ENCODE measurements around the gene CCDC28B. TPM values are rescaled to one million over a fixed set of nuclear protein-coding genes. Genes with fewer than 3 reads are reported as not detected.

CCDC28B gene
- polyA plus RNA-seq, 3 donors, result 2.5 to 5.6 (median 3.7) TPM

GRCh38 chr1:32221581-32221979 is 21.2 kb downstream of the CCDC28B start:
- intact Hi-C loops (cut with micrococcal nuclease), result loop anchor here in 1 of 2 donors (10.0 kb wide), 1 partner anchor 173 kb away; the partner anchor contains the start of gene BSDC1
- peaks cover 18 to 28% of the 10 kb centered on the region in 2 donors for H3K4me1 ChIP-seq (ENCODE audit: control insufficient read depth in 1 of 2, insufficient read depth in 2 of 2, low read length in 2 of 2)
- H3K36me3 Mint-ChIP-seq, result peaks cover 34 to 63% of the 10 kb centered on the region in 2 donors
- peaks cover 0 to 2% (median 2%) of the 10 kb centered on the region in 3 donors for H3K27me3 Mint-ChIP-seq (ENCODE audit: low read depth in 3 of 3)
- no peaks in the 10 kb centered on the region for H3K9me3 ChIP-seq (replicated peaks in 1 of 2; ENCODE audit: control insufficient read depth in 1 of 2, insufficient read depth in 1 of 2, low read length in 2 of 2)
- peaks cover 31% of the 10 kb centered on the region for H3K79me2 ChIP-seq (ENCODE audit: insufficient read depth, low read length)
- no peaks in the 10 kb centered on the region for H3K9me3 Mint-ChIP-seq
- peak overlapping the region; percentile 53 to 98 (median 82) for H3K4me3 ChIP-seq (replicated peaks in 1 of 3; ENCODE audit: low read depth in 2 of 3, low read length in 3 of 3)
- TF ChIP-seq CTCF (IDR thresholded peaks at IDR 0.05), result no peak
- peak overlapping the region; percentile 97 to 100 (median 98) for H3K27ac Mint-ChIP-seq
- H4K20me1 ChIP-seq (ENCODE audit: insufficient read depth, low read length), result no peaks in the 10 kb centered on the region
- 17% methylated on average over 12 of the region's 13 CpGs for WGBS (ENCODE audit: insufficient coverage)
- H3K4me2 ChIP-seq (replicated peaks; ENCODE audit: extremely low read depth, low read length, poor library complexity, severe bottlenecking), result peak overlapping the region; percentile 93
- no peaks in the 10 kb centered on the region for H3K27me3 ChIP-seq (ENCODE audit: control insufficient read depth in 2 of 2, insufficient read depth in 2 of 2, low read length in 2 of 2)
- H3K36me3 ChIP-seq (replicated peaks in 1 of 2; ENCODE audit: control insufficient read depth in 1 of 2, insufficient read depth in 2 of 2, low read length in 2 of 2), result peaks cover 19 to 49% of the 10 kb centered on the region in 2 donors
- H3K27ac ChIP-seq (ENCODE audit: low read depth in 1 of 2, low read length in 2 of 2), result peak overlapping the region in 1 of 2 donors; percentile 99
- H3K4me3 Mint-ChIP-seq, result peak overlapping the region; percentile 97 to 98
- H3K9ac ChIP-seq (ENCODE audit: insufficient read depth, low read length, poor library complexity, severe bottlenecking), result peak overlapping the region; percentile 92
- no peak for DNase-seq
- H3K4me1 Mint-ChIP-seq, result peaks cover 29% of the 10 kb centered on the region
- peak overlapping the region; percentile 92 for H2AFZ ChIP-seq (ENCODE audit: insufficient read depth, low read depth, low read length, poor library complexity, severe bottlenecking)

GRCh38 chr1:32221980-32222755 is 21.8 kb downstream of the CCDC28B start, which contains the start of the genes EIF3I and TMEM234:
EIF3I (plus strand) TSS chr1:32222407; CDS start chr1:32222442, 35 bp downstream.
TMEM234 (minus strand) TSS chr1:32222353; CDS start chr1:32222322, 31 bp downstream.
- Histone ChIP-seq H3K4me2 (replicated peaks; ENCODE audit: extremely low read depth, low read length, poor library complexity, severe bottlenecking) (peak within 1 kb of the TSS; percentile 93), H3K9me3 (replicated peaks in 1 of 2; ENCODE audit: control insufficient read depth in 1 of 2, insufficient read depth in 1 of 2, low read length in 2 of 2) (no peaks in the 10 kb centered on the region), H3K36me3 (replicated peaks in 1 of 2; ENCODE audit: control insufficient read depth in 1 of 2, insufficient read depth in 2 of 2, low read length in 2 of 2) (peaks cover 20 to 47% of the 10 kb centered on the region in 2 donors), H3K27me3 (ENCODE audit: control insufficient read depth in 2 of 2, insufficient read depth in 2 of 2, low read length in 2 of 2) (no peaks in the 10 kb centered on the region), H2AFZ (ENCODE audit: insufficient read depth, low read depth, low read length, poor library complexity, severe bottlenecking) (peak within 1 kb of the TSS; percentile 92), H4K20me1 (ENCODE audit: insufficient read depth, low read length) (no peaks in the 10 kb centered on the region), H3K27ac (ENCODE audit: low read depth in 1 of 2, low read length in 2 of 2) (peak within 1 kb of the TSS; percentile 65 to 99), H3K79me2 (ENCODE audit: insufficient read depth, low read length) (peaks cover 31% of the 10 kb centered on the region), H3K9ac (ENCODE audit: insufficient read depth, low read length, poor library complexity, severe bottlenecking) (peak within 1 kb of the TSS; percentile 92), H3K4me3 (replicated peaks in 1 of 3; ENCODE audit: low read depth in 2 of 3, low read length in 3 of 3) (peak within 1 kb of the TSS; percentile 53 to 98 (median 82)), H3K4me1 (ENCODE audit: control insufficient read depth in 1 of 2, insufficient read depth in 2 of 2, low read length in 2 of 2) (peaks cover 18 to 28% of the 10 kb centered on the region in 2 donors)
- intact Hi-C loops (cut with micrococcal nuclease), result loop anchor here in 1 of 2 donors (10.0 kb wide), 1 partner anchor 173 kb away; the partner anchor contains the start of gene BSDC1
- under 1% methylated on average over 32 of the region's 46 CpGs for WGBS (ENCODE audit: insufficient coverage)
- H3K27ac Mint-ChIP-seq, result peak within 1 kb of the TSS; percentile 97 to 100 (median 98)
- H3K4me1 Mint-ChIP-seq, result peaks cover 28% of the 10 kb centered on the region
- H3K4me3 Mint-ChIP-seq, result peak within 1 kb of the TSS; percentile 97 to 98
- no peak for TF ChIP-seq CTCF (IDR thresholded peaks at IDR 0.05)
- peaks cover 0 to 2% (median 2%) of the 10 kb centered on the region in 3 donors for H3K27me3 Mint-ChIP-seq (ENCODE audit: low read depth in 3 of 3)
- DNase-seq, result peak; percentile 91 to 96 (median 96)
- peaks cover 28 to 63% of the 10 kb centered on the region in 2 donors for H3K36me3 Mint-ChIP-seq
- no peaks in the 10 kb centered on the region for H3K9me3 Mint-ChIP-seq
